Calu3 (cell line): ENCODE results near the gene TXK. TPM values are rescaled to one million over a fixed set of nuclear protein-coding genes. Genes with fewer than 3 reads are reported as not detected.

Source experiments
- BruUV-seq: library from RNA; stranded (reverse); fragments of 400-500 nt; replicated peaks from 2 replicates; lab custom pipeline; 2021; lab: Mats Ljungman, UMichigan
- CTCF ChIA-PET: fragments of 300-600 bp; sonication (Branson Sonifier 250); formaldehyde crosslinking; loops from one replicate; lab custom pipeline; 2022; ENCODE audit warnings: antibody characterized with exemption; lab: Charles Lee
- DNase-seq: peaks from one replicate; pipeline ENCODE4 v3.0.0; 2022
- H3K27ac Mint-ChIP-seq: one replicate; pipeline ENCODE4 v1.8.0; 2022; ENCODE audit warnings: mixed read lengths; ENCODE audit not compliant: unreplicated experiment
- H3K27me3 Mint-ChIP-seq: one replicate; pipeline ENCODE4 v1.8.0; 2022; ENCODE audit warnings: mixed read lengths; ENCODE audit not compliant: unreplicated experiment
- H3K36me3 Mint-ChIP-seq: one replicate; pipeline ENCODE4 v1.8.0; 2022; ENCODE audit warnings: mild to moderate bottlenecking, moderate library complexity, mixed read lengths; ENCODE audit not compliant: insufficient read depth, unreplicated experiment
- H3K4me1 Mint-ChIP-seq: one replicate; pipeline ENCODE4 v1.8.0; 2022; ENCODE audit warnings: mild to moderate bottlenecking, low read depth, mixed read lengths; ENCODE audit not compliant: unreplicated experiment
- H3K4me3 Mint-ChIP-seq: one replicate; pipeline ENCODE4 v1.8.0; 2022; ENCODE audit warnings: mild to moderate bottlenecking, low read depth, moderate library complexity, mixed read lengths; ENCODE audit not compliant: unreplicated experiment
- H3K9me3 Mint-ChIP-seq: one replicate; pipeline ENCODE4 v1.8.0; 2022; ENCODE audit warnings: low read depth, mixed read lengths; ENCODE audit not compliant: unreplicated experiment
- intact Hi-C: fragments of 100-400 bp; cut with micrococcal nuclease; formaldehyde crosslinking; loops from one replicate; pipeline ENCODE4 v1.10.0; 2022; ENCODE audit not compliant: unreplicated experiment
- total RNA-seq: library from RNA; stranded (reverse); gene quantifications from 2 replicates; pipeline ENCODE4 v1.2.3, GENCODE V29; 2022
- TF ChIP-seq, protein P1 (sequence below): fragments of 200-600 bp; IDR thresholded peaks from one replicate; pipeline ENCODE4 v1.8.0; 2022; ENCODE audit warnings: antibody characterized with exemption; ENCODE audit not compliant: unreplicated experiment

The TXK gene
- total RNA-seq, 1 experiment from 2014 or later: 2.8 TPM

DNA sequence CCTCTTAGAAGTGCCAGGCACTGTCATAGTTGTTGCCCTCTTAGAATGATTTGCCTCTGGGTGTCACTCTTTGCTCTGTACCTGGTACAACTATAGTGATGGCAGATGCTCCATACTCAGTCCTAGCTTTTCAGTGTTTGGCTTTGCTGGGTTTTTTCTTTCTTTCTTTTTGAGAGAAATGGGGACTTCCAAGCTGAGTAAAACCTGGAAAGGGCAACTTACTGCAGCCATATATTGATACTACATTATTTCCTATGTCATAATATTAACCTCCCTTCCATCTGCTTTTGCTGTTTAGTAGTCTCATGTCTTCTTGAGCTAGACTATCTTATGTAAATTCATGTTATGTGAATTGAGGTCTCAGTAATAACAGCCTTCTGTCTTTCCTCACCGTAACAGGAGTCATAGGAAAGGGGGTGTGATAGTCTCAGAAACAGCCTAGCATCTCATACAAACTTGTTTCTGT lies 68.4 kb downstream of the TXK start:
- intact Hi-C loops: no loop called here
- TF ChIP-seq, protein P1, sequence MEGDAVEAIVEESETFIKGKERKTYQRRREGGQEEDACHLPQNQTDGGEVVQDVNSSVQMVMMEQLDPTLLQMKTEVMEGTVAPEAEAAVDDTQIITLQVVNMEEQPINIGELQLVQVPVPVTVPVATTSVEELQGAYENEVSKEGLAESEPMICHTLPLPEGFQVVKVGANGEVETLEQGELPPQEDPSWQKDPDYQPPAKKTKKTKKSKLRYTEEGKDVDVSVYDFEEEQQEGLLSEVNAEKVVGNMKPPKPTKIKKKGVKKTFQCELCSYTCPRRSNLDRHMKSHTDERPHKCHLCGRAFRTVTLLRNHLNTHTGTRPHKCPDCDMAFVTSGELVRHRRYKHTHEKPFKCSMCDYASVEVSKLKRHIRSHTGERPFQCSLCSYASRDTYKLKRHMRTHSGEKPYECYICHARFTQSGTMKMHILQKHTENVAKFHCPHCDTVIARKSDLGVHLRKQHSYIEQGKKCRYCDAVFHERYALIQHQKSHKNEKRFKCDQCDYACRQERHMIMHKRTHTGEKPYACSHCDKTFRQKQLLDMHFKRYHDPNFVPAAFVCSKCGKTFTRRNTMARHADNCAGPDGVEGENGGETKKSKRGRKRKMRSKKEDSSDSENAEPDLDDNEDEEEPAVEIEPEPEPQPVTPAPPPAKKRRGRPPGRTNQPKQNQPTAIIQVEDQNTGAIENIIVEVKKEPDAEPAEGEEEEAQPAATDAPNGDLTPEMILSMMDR: no peak
- no peaks in the 10 kb centered on the region for H3K27me3 Mint-ChIP-seq
- H3K9me3 Mint-ChIP-seq: peaks cover 2% of the 10 kb centered on the region
- BruUV-seq: no TSS peak
- no peak for DNase-seq
- H3K4me1 Mint-ChIP-seq: peaks cover 8% of the 10 kb centered on the region
- H3K36me3 Mint-ChIP-seq: no peaks in the 10 kb centered on the region
- no peak overlapping the region for H3K27ac Mint-ChIP-seq
- H3K4me3 Mint-ChIP-seq: no peak overlapping the region
- CTCF ChIA-PET: no interaction called here

DNA sequence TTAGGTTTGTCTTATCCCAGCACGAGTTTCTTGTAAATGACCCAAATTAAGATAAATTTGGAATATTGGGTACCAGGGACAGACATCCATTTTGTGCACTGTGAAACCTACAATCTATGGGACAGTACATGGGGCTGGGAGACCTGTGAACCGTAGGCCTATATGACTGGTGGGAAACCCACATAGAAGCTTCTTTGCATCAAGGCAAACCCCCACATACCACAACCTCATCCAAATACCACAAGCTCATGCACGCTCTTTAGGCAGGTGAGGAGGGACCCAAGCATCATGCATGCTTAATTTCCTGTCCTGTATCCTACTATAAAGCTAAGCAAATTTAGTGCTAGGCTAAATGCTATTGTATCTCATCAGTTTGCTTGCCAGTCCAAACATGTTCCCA lies 69.7 kb downstream of the TXK start:
- CTCF ChIA-PET: no interaction called here
- TF ChIP-seq, protein P1: no peak
- H3K36me3 Mint-ChIP-seq: no peaks in the 10 kb centered on the region
- no peaks in the 10 kb centered on the region for H3K27me3 Mint-ChIP-seq
- H3K9me3 Mint-ChIP-seq: peaks cover 5% of the 10 kb centered on the region
- H3K4me1 Mint-ChIP-seq: peaks cover 8% of the 10 kb centered on the region
- DNase-seq: no peak
- no peak overlapping the region for H3K4me3 Mint-ChIP-seq
- intact Hi-C loops: no loop called here
- no peak overlapping the region for H3K27ac Mint-ChIP-seq
- BruUV-seq: no TSS peak

DNA sequence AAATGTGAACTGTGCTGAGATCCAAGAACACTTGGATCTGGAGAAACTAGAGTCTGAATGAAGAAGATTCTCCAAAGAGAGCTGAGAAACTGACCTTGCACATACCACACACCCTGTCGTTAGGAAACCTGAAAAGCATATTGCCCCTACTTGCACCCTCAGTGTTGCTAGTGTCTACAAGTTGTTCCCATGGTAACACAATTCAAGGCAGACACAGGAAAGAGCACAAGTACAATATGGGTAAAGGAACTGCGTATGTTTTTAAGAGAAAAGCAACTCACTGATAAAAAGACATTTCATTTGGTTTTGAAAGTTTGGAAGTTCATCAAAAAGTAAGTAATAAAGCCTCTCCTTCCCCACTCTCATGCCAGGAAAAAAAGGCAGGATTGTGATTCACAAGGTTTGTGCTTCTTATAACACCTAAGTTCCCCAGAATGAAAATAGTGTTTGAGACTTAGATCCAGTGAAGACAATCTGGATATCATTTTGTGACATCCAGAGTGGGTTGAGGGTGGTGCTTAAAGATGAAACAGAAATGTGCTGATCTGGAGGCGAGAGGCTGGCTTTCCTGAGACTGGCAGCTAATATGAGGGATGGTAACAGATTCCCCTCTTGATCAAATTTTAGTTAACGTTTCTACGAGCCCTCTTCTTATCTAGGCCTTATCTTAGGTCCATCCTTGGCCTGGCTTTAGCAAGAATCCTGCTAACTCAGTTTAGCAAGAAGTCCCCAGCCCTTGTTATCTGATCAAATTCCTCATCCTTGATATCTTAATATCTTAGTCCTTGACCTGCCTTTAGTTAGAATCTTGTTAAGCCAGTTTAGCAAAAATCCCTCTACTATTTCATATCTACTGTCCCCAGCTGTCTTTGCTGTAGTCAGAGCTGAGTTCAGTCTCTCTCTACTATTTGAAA lies 75.2 kb downstream of the TXK start:
- intact Hi-C loops: no loop called here
- Mint-ChIP-seq H3K4me1 (peaks cover 17% of the 10 kb centered on the region), H3K9me3 (peaks cover 7% of the 10 kb centered on the region), H3K36me3 (no peaks in the 10 kb centered on the region), H3K27ac (no peak overlapping the region), H3K4me3 (no peak overlapping the region), H3K27me3 (no peaks in the 10 kb centered on the region)
- no TSS peak for BruUV-seq
- CTCF ChIA-PET: no interaction called here
- TF ChIP-seq, protein P1: no peak
- no peak for DNase-seq

DNA sequence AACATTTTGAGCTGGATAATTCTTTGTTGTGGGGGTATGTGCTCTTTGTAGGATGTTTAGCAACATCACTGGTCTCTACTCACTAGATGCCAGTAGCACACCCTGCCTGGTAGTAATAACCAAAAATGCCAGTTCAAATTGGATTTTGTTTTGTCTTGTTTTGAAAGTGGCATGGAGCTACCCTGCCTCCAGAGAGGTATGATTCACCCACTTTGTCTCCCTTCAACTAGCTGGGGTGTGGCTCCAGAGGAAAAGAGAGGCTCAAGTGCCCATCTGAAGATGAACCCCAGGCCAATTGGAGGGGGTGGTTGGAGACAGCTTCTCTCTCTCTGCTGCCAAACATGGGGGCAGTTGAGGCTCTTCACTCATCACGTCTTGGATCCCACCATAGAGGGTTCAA lies 83.0 kb downstream of the TXK start:
- no peak for DNase-seq
- CTCF ChIA-PET: no interaction called here
- TF ChIP-seq, protein P1: no peak

More for the DNA sequence above, 83.0 kb downstream of the TXK start:
- BruUV-seq: no TSS peak
- H3K27me3 Mint-ChIP-seq: no peaks in the 10 kb centered on the region
- H3K36me3 Mint-ChIP-seq: no peaks in the 10 kb centered on the region
- H3K4me1 Mint-ChIP-seq: peaks cover 27% of the 10 kb centered on the region
- no peaks in the 10 kb centered on the region for H3K9me3 Mint-ChIP-seq
- H3K27ac Mint-ChIP-seq: no peak overlapping the region
- H3K4me3 Mint-ChIP-seq: no peak overlapping the region
- intact Hi-C loops: no loop called here
